Caki2 (cell line): ENCODE results near the gene ERCC3. TPM values are rescaled to one million over a fixed set of nuclear protein-coding genes. Genes with fewer than 3 reads are reported as not detected.
A peak's percentile ranks its signal among the peaks of the same experiment; 100 is the strongest.

Experiments used
- DNase-seq: peaks from one replicate; pipeline ENCODE4 v3.0.0-alpha.2; 2015; ENCODE audit warnings: low read depth
- in situ Hi-C: cut with HindIII; loops from 2 replicates; pipeline ENCODE4 v1.10.0; 2016; ENCODE audit warnings: low sequenced_read_pairs, low pct_unique_long_range_greater_than_20kb, mixed read lengths
- total RNA-seq: library from RNA; depleted of rRNA; stranded (reverse); fragments of >200 nt; shearing (Covaris generic); gene quantifications from 2 replicates; pipeline ENCODE4 v1.2.3, GENCODE V29; 2014; ENCODE audit warnings: low replicate concordance; rRNA removed

Gene ERCC3
- 24.1 and 49.6 TPM in 2 replicates for total RNA-seq

DNA sequence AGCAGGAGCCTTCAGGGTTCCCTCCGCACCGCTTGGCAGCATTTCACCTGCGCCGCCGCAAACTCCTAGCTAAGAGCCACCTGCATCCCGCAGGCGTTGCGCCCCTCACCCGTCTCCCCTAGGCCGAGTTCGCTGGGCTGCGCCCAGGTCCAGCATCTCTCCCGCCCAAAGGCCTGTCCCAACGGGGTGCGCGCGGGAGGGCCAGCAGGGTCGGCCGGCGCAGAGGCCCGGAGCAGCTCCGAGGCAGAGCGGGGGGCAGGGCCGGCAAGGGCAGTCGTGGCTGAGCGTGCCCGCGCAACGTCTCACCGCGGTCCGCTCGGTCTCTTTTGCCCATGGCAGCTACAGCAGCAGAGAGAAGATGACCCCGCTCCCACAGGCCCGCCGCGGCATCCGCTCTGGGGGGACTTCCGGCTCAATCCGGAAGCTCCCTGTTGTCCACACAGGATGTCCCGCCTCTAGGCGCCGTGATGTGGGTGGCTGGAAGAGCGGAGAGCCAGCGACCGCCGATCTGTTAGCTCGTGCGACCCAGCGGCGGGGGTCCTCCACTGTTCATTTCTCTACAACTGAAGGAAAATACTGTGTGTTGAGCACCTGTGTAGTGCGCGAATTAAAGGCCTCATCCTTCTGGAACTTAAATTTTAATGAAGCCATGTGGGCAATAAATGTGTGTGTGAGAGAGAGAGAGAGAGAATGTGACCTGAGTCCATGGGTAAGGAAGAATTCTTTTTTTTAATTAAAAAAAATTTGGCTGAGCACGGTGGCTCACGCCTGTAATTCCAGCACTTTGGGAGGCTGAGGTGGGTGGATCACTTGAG, at the start of gene ERCC3:
Gene ERCC3 (minus strand): TSS at position 397 of the 815 bp plus-strand sequence. CDS start 63 bp downstream, at position 334.
- in situ Hi-C loops = loop anchor here (10.0 kb wide), 1 partner anchor 69 kb away; the partner anchor contains the start of gene CYP27C1
- DNase-seq = peak; percentile 74

DNA sequence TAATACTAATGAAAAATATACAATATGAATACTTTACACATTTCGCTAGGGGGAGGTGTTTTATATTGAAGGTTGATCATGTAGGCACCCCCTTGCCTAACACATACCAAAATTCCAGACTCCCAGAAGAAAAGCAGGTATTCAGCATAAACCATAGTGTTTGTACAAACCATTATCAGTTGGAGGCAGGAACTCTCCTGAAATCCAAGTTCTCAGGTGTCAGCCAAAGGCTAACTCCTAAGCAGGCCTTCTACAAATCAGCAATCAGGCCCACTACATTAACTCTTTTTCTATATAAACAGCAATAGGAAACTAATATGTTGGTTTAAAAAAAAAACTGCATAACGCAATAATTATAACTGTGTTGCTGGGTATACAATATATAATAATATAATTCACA, 49.3 kb upstream of the ERCC3 start:
- no peak for DNase-seq
- in situ Hi-C loops = no loop called here

DNA sequence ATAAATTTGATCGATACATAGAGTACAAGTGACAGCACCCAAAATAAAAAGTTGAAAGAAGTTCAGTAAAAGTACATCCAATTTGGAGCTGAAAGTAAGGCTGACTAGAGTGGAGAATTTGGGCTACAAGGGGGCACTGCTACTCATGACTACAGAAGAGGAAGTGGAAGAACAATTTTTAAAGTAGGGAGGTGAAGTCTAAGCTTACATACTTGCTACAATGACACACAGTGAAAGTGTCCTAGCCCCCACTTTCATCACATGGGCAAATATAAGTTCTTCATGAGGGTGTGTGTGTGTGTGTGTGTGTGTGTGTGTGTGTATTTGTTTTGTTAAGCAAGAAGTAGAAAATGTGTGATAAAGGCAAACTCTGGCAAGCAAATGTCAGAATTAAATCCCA, 48.2 kb upstream of the ERCC3 start:
- in situ Hi-C loops = no loop called here
- DNase-seq = no peak

DNA sequence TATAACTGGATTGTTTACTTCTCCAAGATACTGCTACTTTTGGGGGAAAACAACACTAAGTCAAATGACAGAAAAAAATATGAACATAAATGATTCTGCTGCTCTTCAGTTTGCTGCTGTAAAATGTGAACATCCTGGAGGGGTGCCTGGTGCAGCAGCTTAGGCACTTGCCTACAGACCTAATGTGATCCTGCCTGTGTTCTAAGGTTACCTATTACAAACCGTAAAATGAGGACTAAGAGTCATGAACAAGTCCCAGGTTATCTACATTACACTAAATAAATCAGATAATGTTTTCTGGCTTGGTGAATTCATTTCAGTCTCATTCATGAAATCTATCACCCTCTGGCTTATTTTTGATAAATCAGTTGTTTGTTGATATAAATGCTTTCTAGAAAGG, 38.4 kb upstream of the ERCC3 start:
- in situ Hi-C loops = no loop called here
- no peak for DNase-seq

DNA sequence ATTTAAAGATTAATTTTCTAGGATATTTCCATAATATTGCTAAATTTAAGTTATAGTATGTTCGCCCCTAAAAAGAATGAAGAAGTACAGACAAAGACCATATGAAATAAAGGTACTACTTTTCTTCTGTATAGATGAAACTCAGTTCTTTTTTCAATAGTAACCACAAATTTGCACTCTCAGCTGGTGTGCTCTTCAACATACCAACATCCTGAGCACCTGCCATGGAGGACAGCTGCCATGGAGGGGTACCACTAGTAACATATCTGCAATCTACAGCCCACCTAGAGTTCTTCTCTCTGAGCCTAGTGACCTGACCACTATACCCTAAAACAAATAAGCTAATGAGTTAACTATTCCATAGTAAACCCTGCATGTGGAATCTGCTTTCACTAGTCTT, 36.8 kb upstream of the ERCC3 start:
- no peak for DNase-seq
- in situ Hi-C loops = no loop called here

DNA sequence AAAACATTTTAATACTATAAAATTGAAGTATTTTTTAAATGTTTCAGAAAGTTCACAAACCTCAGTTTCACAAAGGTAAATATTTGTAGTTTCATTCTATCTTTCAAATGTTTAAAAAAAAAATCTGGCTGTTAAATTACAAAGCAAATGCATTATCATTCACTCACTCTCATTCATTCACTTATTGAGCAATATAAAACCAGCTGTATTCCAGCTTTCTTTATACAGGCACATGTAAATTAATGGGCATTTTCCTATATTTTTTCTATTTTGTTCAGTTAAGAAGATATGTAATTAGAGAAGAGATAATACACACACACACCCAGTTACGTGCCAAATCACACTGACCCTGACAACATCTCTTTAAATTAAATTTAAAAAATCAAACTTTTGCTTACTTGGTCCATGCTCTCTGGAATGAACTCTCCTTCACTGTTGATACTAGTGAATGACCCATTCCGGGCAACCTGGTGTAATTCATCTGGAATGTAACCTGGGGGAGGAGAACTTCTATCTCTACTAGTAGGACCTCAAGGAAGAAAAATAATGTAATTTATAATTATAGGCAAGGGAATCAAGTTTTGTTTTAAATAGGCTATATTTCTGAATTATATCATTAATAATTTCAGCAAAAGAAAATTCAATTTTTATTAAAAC, 32.5 kb upstream of the ERCC3 start:
- in situ Hi-C loops = no loop called here
- no peak for DNase-seq

DNA sequence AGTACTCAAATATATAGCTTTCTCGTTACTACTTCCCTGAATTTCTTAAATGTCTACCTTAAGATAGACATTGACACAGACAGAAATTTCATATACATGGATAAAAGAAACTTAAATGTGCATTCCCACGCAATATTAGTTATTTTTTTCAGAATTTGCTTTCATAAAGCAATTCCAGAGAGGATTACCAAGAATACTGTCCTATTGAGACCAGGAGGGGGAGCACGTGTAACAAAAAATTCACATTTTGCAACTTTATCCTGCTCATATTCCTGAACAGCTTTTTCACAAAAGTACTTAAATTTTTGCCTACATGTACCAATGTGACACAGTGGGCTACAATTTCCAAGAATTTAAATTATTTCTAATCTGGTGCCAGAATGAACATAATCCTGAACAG, 30.7 kb upstream of the ERCC3 start:
- peak; percentile 12 for DNase-seq
- in situ Hi-C loops = no loop called here

DNA sequence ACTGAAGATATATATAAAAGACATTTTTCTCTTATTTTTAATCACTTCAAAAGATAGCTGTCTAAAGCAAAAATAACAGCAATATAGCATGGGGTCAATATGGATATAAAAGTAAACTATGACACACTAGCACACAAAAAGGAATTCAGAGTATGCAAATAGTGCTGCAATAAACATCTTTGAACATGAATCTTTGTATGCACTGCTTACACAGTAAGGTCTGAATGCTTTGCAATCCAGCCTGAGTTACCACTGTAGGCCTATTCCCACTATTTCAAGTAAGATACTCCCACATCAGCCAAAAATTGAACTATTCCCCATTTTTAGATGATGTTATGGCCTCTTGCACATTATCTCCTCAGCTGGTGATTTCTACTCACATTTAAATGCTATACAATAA, 27.4 kb upstream of the ERCC3 start:
- no peak for DNase-seq
- in situ Hi-C loops = no loop called here

DNA sequence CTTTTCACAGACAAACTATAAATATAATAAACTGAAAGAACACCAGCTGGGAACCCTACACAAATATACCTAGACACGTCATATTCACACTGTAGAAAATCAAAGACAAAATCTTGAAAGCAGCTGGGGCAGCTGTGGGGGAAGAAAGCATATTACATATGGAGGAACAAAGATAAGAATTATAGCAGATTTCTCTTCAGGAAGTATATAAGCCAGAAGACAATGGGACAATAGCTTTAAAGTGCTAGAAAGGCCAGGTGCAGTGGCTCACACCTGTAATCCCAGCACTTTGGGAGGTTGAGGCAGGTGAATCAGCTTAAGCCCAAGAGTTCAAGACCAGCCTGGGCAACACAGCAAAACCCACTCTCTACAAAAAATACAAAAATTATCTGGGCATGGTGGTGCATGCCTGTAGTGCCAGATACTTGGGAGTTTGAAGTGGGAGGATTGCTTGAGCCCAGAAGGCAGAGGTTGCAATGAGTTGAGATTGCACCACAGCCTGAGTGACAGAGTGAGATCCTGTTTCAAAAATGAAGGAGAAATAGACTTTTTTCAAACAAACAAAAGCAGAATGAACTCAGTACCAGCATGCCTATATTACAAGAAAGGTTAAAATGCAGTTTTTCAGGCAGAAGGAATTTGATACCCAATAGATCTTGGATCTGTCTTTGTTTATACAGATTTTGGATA, 26.8 kb upstream of the ERCC3 start:
- DNase-seq = no peak
- in situ Hi-C loops = no loop called here

DNA sequence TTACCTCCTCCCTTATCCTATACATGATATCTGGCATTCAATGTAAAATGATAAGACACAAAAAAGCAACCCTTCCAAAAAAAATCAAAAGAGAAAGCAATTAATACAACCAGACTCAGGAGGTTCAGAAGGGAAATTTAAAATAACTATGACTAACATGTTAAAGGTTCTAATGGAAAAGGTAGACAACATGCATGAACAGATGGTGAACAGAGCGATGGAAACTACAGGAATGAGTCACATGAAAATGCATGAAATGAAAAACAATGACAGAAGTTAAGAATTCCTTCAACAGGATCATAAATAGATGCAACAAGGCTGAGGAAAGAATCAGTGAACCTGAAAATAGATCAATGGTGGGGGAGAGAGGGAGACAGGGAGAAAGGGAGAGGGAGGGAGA, 26.1 kb upstream of the ERCC3 start:
- no peak for DNase-seq
- in situ Hi-C loops = no loop called here

DNA sequence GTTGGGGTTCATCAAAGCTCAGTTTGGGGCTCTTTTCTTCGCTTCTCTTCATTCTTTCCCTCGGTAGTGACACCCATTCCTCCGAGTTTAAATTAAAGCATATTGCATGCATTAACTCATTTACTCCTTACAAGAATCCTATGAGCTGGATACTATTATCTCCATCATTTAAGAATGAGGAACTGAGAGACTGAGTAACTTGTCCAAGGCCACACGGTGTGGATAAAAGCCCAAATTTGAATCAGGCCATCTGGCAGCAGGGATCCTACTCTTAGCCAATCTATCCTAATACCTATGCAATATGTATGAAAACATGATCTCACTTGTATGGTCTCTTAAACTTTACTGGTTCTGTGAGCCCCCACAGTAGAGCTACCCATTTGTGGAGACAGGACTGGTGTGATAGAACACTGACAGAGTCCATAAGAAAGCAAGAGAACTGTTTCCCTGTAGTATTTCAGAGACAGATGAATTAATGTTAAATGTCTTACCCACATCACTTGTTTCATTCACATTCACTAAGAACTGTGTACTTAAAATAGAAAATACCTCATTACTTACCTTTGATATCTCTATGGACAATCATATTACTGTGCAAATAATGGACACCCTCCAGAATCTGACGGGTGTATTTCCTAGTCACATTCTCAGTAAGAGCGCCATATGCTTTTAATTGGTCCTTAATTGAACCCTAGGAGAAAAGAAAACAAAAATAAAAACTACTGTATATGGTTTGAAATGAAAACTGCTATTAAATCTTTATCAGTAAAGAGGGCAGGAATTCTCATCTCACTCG, 20.4 kb upstream of the ERCC3 start:
- DNase-seq = no peak
- in situ Hi-C loops = no loop called here

DNA sequence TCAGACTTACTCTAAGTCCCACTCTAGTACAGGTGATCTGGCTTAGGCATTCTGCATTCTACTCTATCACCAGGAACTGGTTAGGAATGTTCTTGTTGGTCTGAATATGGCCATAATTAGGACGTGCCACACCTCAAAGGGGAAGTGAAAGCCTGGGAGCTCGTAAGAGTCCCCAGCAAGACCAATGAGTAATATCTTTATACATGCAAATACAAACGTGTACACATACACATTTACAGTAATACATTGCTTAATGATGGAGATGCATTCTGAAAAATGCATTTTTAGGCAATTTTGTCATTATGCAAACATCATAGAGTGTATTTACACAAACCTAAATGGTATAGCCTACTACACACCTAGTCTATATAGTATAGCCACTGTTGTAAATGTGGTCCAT, 19.5 kb upstream of the ERCC3 start:
- in situ Hi-C loops = no loop called here
- DNase-seq = no peak

DNA sequence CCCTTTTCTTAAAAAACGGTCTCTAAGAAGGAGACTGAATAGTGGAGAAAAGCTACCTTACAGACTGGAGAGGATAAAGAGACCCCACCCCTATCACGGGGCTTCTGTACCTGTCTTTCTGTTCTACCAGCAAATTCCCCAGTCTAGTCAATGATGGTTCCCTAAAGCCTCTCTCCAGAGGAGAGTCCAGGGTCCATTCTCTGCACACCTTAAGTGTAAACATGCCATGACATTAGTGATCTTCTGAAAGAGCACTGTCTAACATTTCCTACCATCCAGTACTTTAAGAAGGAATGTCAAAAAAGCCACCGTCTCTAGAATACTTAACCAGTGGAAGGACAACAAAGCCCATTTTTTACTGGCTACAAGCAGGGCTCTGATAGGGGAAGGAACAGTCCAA, 17.0 kb upstream of the ERCC3 start:
- in situ Hi-C loops = no loop called here
- no peak for DNase-seq

DNA sequence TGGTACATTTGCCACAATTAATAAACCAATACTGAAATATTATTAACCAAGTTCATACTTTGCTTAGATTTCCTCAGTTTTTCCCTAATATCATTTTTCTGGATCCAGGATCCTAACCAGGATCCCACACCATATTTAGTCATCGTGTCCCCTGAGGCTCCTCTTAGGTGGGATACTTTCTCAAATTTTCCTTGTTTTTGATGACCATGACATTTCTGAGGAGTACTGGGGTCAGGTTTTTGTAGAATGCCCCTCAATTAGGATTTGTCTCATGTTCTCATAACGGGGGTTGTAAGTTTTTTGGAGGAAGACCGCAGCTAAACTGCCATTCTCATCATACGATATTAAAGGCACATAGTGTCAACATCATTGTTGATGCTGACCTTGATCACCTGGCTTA, 15.5 kb upstream of the ERCC3 start:
- DNase-seq = no peak
- in situ Hi-C loops = no loop called here

DNA sequence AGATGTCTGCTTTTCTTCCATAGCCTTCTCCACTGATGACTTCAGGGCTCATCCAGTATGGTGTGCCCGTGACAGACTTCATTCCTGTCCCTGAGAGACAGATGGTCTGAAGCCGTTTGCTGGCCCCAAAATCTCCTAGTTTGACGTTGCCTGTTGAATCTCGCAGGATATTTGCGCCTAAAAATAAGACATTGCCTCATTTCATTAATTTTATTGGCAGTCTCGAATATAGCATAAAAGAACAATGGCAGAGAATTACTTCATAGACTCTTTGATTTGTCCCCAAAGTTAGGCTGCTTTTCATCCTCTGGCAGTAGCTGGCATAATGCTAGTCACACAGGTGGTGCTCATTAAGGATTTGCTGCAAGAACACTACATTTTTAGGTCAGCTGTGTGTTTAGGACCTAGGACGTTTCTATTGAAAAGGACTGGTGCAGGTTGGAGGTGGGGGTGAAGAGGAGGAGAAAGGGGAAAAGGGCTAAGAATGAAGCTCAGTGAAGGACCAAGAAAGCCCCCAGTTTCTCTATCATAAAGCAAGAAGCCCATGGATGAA, 14.7 kb upstream of the ERCC3 start:
- no peak for DNase-seq

DNA sequence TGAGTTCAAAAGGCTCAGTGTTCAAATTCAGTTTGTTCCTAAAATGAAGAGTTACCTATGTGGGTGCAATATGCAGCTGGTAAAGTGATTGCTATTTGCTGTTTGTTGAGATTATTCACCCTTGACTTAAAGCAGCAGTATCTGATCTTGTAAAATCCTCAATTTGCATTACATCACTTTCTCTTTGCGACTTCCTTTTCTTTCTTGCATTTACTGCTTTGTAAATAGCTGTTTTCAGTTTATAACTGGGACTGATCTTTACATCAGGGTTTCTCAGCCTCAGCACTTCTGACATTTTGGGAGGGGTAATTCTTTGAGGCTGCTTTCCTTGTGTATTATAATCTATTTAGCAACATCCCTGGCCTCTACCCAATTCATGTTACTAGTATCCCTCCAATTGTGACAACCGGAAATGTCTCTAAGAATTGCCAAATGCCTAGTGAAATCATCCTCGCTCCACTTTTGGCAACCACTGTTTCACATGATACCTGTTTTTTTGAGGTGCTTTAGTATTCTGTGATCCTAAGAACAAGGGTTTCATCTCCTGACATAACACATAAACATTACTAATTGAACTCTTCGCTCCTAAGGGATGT, 12.1 kb upstream of the ERCC3 start:
- DNase-seq = no peak
- in situ Hi-C loops = no loop called here

More for the DNA sequence above, 14.7 kb upstream of the ERCC3 start:
- in situ Hi-C loops = no loop called here

DNA sequence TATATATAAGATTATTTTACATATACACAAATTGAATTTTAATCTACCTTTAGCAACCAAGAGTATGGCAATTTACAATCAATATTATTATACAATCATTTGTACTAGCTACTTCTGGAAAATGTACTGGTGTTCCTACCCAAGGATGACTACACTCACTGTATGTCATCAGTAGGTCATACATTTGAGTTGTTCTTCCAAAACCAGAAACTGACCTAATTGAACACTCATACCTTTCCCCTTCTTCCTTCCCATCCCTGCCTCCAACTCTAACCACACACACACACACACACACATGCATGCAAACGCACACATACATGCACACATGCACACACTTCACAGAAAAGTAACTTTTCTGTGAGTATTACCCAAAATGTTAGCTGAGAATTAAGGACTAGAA, 8.2 kb upstream of the ERCC3 start:
- in situ Hi-C loops = no loop called here
- no peak for DNase-seq

DNA sequence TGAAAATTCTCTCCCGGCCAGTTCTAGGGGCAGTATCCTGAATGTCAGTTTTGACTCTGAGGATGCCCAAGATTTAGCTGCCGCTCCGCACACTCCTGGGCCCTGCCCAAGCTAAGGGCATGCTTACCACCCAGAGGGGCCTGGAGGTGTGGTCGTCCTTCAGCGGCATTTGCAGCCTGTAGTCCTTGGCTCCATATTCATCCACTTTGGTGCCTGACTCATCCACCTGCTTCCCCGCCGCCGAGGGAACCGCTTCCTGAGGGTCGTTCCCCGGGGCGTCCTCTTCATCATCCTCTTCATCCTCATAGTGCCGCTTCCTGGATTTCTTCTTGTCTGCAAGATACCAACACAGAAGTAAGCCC, 577 bp downstream of the ERCC3 start:
- DNase-seq = no peak
- in situ Hi-C loops = loop anchor here (10.0 kb wide), 1 partner anchor 69 kb away; the partner anchor contains the start of gene CYP27C1
